K562 (cell line): ENCODE measurements around the gene DTNBP1. TPM values are rescaled to one million over a fixed set of nuclear protein-coding genes. Genes with fewer than 3 reads are reported as not detected.

Experiments used
- CREM ChIP-seq: IDR thresholded peaks from 2 replicates; pipeline ENCODE4 v1.6.1; 2014; ENCODE audit warnings: antibody characterized with exemption, low read depth
- E2F5 ChIP-seq: sonication (generic); formaldehyde crosslinking; IDR thresholded peaks from 2 replicates; pipeline ENCODE4 v1.8.0; 2022; ENCODE audit warnings: mild to moderate bottlenecking, missing genetic modification reagents
- GATAD2B ChIP-seq: fragments of 450-650 bp; IDR thresholded peaks from 2 replicates; pipeline ENCODE4 v1.6.1; 2017; ENCODE audit warnings: mild to moderate bottlenecking, borderline replicate concordance
- HNRNPK ChIP-seq: fragments of 200-400 bp; formaldehyde crosslinking; IDR thresholded peaks from one replicate; pipeline ENCODE4 v1.6.1; 2018; ENCODE audit warnings: mild to moderate bottlenecking, low read depth, low read length; ENCODE audit not compliant: poor library complexity, severe bottlenecking
- MAFG ChIP-seq: fragments of 450-650 bp; conservative IDR thresholded peaks from 2 replicates; pipeline ENCODE4 v1.6.1; 2016; ENCODE audit warnings: missing genetic modification characterization, missing compliant biosample characterization
- MCM7 ChIP-seq, 2 experiments: fragments of 450-650 bp; IDR thresholded peaks; 2 replicates each; pipeline ENCODE4 v1.6.1; 2016 to 2018
- NUFIP1 ChIP-seq: fragments of 450-650 bp; IDR thresholded peaks from 2 replicates; pipeline ENCODE4 v1.6.1; 2018; ENCODE audit not compliant: partially characterized antibody
- RBM39 ChIP-seq: fragments of 200-400 bp; formaldehyde crosslinking; optimal IDR thresholded peaks from 2 replicates; pipeline ENCODE3; 2018; ENCODE audit warnings: low read depth, low read length
- SLC30A9 ChIP-seq: fragments of 250-450 bp; sonication (Bioruptor Pico); IDR thresholded peaks from 2 replicates; pipeline ENCODE4 v1.8.0; 2022; ENCODE audit warnings: mild to moderate bottlenecking, moderate library complexity
- SMAD1 ChIP-seq: fragments of 150-350 bp; IDR thresholded peaks from 2 replicates; pipeline ENCODE4 v1.6.1; 2014; ENCODE audit warnings: low read length, low read depth; ENCODE audit not compliant: partially characterized antibody
- TAF15 ChIP-seq: fragments of 200-400 bp; formaldehyde crosslinking; IDR thresholded peaks from 2 replicates; pipeline ENCODE4 v1.6.1; 2017; ENCODE audit warnings: mild to moderate bottlenecking, low read depth, low read length, moderate library complexity
- UBTF ChIP-seq, 2 experiments: IDR thresholded peaks; 2 replicates each; pipeline ENCODE4 v1.6.1; 2012; ENCODE audit warnings: improper control_type of control experiment in 2 of 2, low read depth in 2 of 2, low read length in 2 of 2, borderline replicate concordance in 1 of 2
- ZKSCAN1 ChIP-seq: fragments of 150-350 bp; IDR thresholded peaks from 2 replicates; pipeline ENCODE4 v1.6.1; 2016; ENCODE audit warnings: low read depth, low read length
- ZKSCAN3 ChIP-seq: fragments of 250-450 bp; sonication (Bioruptor Pico); IDR thresholded peaks from 2 replicates; pipeline ENCODE4 v1.4.0; 2020
- ZNF639 ChIP-seq, 2 experiments: fragments of 200-800 bp in 1 of 2; sonication (Bioruptor generic) in 1 of 2; sonication (generic) in 1 of 2; formaldehyde crosslinking in 1 of 2; IDR thresholded peaks in 1 of 2; conservative IDR thresholded peaks in 1 of 2; 2 replicates each; pipeline versions ENCODE4 v1.5.0 to v1.6.1; 2016 to 2020; ENCODE audit warnings: missing compliant biosample characterization in 1 of 2, missing genetic modification characterization in 1 of 2, missing genetic modification reagents in 1 of 2
- polyA plus RNA-seq, 8 experiments: library from polyadenylated mRNA; depleted of rRNA in 4 of 8; stranded (reverse) in 5 of 8; unstranded in 3 of 8; fragments of >200 nt; fragmentation: Nextera tagmentation in 2 of 8; fragmentation: Illumina TruSeq in 1 of 8; extraction: Ambion mirVana in 2 of 8; extraction: Trizol in 1 of 8; gene quantifications; 2 replicates each; pipeline versions ENCODE4 v1.2.1 to v1.2.3, GENCODE V29; 2011 to 2014; ENCODE audit warnings: inconsistent platforms in 1 of 8, missing spikeins in 1 of 8
- total RNA-seq, 7 experiments: library from RNA; depleted of rRNA in 6 of 7; stranded (reverse); fragments of >200 nt in 6 of 7; fragmentation: Illumina TruSeq in 2 of 7; extraction: Trizol in 2 of 7; gene quantifications; 2 replicates each; pipeline versions ENCODE4 v1.2.1 to v1.2.3, GENCODE V29; 2011 to 2021; ENCODE audit warnings: low replicate concordance in 1 of 7
- TF ChIP-seq, protein P1 (sequence below): fragments of 200-800 bp; sonication (Bioruptor generic); IDR thresholded peaks from 2 replicates; pipeline ENCODE4 v1.6.1; 2017; ENCODE audit warnings: missing genetic modification characterization, missing compliant biosample characterization
- TF ChIP-seq, protein P2 (sequence below): sonication (generic); formaldehyde crosslinking; IDR thresholded peaks from 2 replicates; pipeline ENCODE4 v1.8.1; 2023; ENCODE audit warnings: mild to moderate bottlenecking, missing genetic modification reagents

DTNBP1 gene
- total and polyA plus RNA-seq, 9 of the 15 experiments (the other 6 are each of a cell fraction or from before 2014, with no cell fraction given) = 16.7 to 54.5 (median 21.4) TPM

DNA sequence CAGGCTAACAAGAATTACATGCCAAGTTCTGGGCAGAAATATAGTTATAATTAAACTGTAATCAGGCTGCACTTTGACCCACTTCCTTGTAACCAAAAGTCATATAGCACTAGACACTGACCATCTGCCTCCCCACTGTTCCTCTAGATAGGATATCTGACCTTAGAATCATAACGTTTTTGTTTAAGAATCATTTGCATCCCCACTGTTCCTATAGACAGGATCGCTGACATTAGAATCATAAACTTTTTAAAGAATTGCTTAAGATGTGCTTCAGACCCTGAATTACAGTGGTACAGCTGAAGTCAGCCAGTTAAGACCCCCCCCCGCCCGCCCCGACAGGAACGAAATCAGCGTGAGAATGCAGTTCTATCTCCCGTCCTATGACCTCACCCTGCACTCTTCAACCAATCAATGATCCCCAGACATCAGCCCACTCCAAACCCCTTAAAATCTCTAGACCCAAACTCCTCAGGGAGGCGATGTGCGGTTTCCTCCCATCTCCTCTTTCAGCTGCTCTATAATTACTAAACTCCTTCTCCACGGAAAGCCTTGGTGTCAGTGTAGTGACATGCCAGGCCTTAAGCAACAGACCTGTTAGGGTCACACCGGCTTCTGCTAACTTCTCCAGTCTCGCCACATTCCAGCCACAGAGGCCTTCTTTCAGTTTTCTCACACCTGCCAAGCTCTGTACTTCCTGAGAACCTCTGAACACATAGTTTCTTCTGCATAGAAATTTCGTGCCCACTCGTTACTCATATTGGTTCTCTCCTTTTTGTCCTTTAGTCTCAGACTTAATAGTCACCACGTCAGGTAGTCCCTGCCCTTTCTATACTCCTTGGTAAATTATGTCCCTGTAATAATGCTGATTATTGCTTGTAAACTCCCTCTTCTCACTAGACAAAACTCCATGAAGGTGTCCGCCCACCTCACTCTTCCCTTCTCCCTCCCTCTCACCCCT, 93.5 kb downstream of the DTNBP1 start (continued):
- TF ChIP-seq, protein P1, sequence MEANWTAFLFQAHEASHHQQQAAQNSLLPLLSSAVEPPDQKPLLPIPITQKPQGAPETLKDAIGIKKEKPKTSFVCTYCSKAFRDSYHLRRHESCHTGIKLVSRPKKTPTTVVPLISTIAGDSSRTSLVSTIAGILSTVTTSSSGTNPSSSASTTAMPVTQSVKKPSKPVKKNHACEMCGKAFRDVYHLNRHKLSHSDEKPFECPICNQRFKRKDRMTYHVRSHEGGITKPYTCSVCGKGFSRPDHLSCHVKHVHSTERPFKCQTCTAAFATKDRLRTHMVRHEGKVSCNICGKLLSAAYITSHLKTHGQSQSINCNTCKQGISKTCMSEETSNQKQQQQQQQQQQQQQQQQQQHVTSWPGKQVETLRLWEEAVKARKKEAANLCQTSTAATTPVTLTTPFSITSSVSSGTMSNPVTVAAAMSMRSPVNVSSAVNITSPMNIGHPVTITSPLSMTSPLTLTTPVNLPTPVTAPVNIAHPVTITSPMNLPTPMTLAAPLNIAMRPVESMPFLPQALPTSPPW (CRISPR knock-in tag) = peak; percentile 95
- TF ChIP-seq TAF15 = no peak
- peak; percentile 52 for TF ChIP-seq CREM
- TF ChIP-seq SMAD1 = no peak
- TF ChIP-seq RBM39 = no peak
- TF ChIP-seq ZNF639 (CRISPR knock-in tag; conservative IDR thresholded peaks at IDR 0.05 in 1 of 2, IDR thresholded peaks at IDR 0.05 in 1 of 2) = peak in 1 of 2 experiments; percentile 81; a peak in 2 of 4 replicates
- TF ChIP-seq ZKSCAN3 (CRISPR knock-in tag) = no peak
- TF ChIP-seq MCM7 (IDR thresholded peaks at IDR 0.05) = no peak
- TF ChIP-seq, protein P2, sequence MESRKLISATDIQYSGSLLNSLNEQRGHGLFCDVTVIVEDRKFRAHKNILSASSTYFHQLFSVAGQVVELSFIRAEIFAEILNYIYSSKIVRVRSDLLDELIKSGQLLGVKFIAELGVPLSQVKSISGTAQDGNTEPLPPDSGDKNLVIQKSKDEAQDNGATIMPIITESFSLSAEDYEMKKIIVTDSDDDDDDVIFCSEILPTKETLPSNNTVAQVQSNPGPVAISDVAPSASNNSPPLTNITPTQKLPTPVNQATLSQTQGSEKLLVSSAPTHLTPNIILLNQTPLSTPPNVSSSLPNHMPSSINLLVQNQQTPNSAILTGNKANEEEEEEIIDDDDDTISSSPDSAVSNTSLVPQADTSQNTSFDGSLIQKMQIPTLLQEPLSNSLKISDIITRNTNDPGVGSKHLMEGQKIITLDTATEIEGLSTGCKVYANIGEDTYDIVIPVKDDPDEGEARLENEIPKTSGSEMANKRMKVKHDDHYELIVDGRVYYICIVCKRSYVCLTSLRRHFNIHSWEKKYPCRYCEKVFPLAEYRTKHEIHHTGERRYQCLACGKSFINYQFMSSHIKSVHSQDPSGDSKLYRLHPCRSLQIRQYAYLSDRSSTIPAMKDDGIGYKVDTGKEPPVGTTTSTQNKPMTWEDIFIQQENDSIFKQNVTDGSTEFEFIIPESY = peak; percentile 34; the same call in 1 of the 2 replicates
- TF ChIP-seq ZKSCAN1 = no peak
- TF ChIP-seq SLC30A9 (CRISPR knock-in tag) = no peak
- TF ChIP-seq MAFG (tag) = no peak
- no peak for TF ChIP-seq E2F5
- no peak; the same call in 1 of the 2 replicates for TF ChIP-seq GATAD2B
- no peak for TF ChIP-seq NUFIP1
- no peak for TF ChIP-seq UBTF (IDR thresholded peaks at IDR 0.05; ENCODE audit: borderline replicate concordance in 1 of 2, low read depth in 2 of 2, low read length in 2 of 2)
- TF ChIP-seq HNRNPK = no peak
